OCI-LY3 (cell line): ENCODE measurements around the gene GPR84.
A peak's percentile ranks its signal among the peaks of the same experiment; 100 is the strongest.

Experiments
- H2AFZ ChIP-seq: fragments of 200-600, 300-600 bp; shearing (Covaris generic); 2 replicates; pipeline ENCODE4 v1.6.0; 2014; ENCODE audit warnings: antibody characterized with exemption, low read depth, low read length
- H3K27ac ChIP-seq: fragments of 200-600, 300-600 bp; sonication (generic); 2 replicates; pipeline ENCODE4 v1.5.1; 2014; ENCODE audit warnings: mild to moderate bottlenecking, low read length, moderate library complexity, mixed read lengths
- H3K27me3 ChIP-seq: fragments of 200-600, 300-600 bp; sonication (generic); 2 replicates; pipeline ENCODE4 v1.6.1; 2014; ENCODE audit warnings: low read depth, low read length, mixed read lengths
- H3K36me3 ChIP-seq: fragments of 200-600, 300-600 bp; sonication (generic); replicated peaks from 2 replicates; pipeline ENCODE3; 2014; ENCODE audit warnings: low read depth, low read length, mixed read lengths
- H3K4me1 ChIP-seq: fragments of 300-600, 200-600 bp; sonication (generic); 2 replicates; pipeline ENCODE4 v1.6.1; 2014; ENCODE audit warnings: low read length, mixed read lengths
- H3K4me2 ChIP-seq: fragments of 200-600, 300-600 bp; sonication (generic); 2 replicates; pipeline ENCODE4 v1.6.1; 2014; ENCODE audit warnings: low read length, mixed read lengths
- H3K4me3 ChIP-seq: fragments of 300-600, 200-600 bp; sonication (generic); 2 replicates; pipeline ENCODE4 v1.5.1; 2014; ENCODE audit warnings: antibody characterized with exemption, mild to moderate bottlenecking, low read length, moderate library complexity
- H3K79me2 ChIP-seq: fragments of 300-600, 200-600 bp; shearing (Covaris generic); 2 replicates; pipeline ENCODE4 v1.6.1; 2014; ENCODE audit warnings: mild to moderate bottlenecking, low read length, mixed read lengths
- H3K9ac ChIP-seq: fragments of 300-600, 200-600 bp; shearing (Covaris generic); 2 replicates; pipeline ENCODE4 v1.6.0; 2014; ENCODE audit warnings: mild to moderate bottlenecking, low read length, moderate library complexity
- H3K9me3 ChIP-seq: fragments of 200-600, 300-600 bp; shearing (Covaris generic); 2 replicates; pipeline ENCODE4 v1.6.1; 2014; ENCODE audit warnings: low read length, mixed read lengths; ENCODE audit not compliant: insufficient read depth
- H4K20me1 ChIP-seq: fragments of 200-600, 300-600 bp; sonication (generic); 2 replicates; pipeline ENCODE4 v1.6.1; 2016; ENCODE audit warnings: low read length, mixed read lengths; ENCODE audit not compliant: insufficient read depth
- CTCF ChIP-seq: fragments of 200-600, 300-600 bp; sonication (generic); IDR thresholded peaks from 2 replicates; pipeline ENCODE4 v1.5.1; 2014; ENCODE audit warnings: antibody characterized with exemption, low read length, low read depth
- EZH2phosphoT487 ChIP-seq: fragments of 200-600 bp; shearing (Covaris generic); IDR thresholded peaks from 2 replicates; pipeline ENCODE4 v1.6.1; 2018; ENCODE audit warnings: antibody characterized with exemption, mixed run types, low read depth

The GPR84 gene

GRCh38 chr12:54405573-54405972 is 41.3 kb upstream of the GPR84 start:
- no peaks in the 10 kb centered on the region for H3K4me1 ChIP-seq
- no peaks in the 10 kb centered on the region for H3K36me3 ChIP-seq
- H3K9me3 ChIP-seq = no peaks in the 10 kb centered on the region
- H3K27me3 ChIP-seq = peaks cover 15% of the 10 kb centered on the region
- no peak overlapping the region for H3K4me3 ChIP-seq
- H3K79me2 ChIP-seq = no peaks in the 10 kb centered on the region
- no peaks in the 10 kb centered on the region for H4K20me1 ChIP-seq
- no peak overlapping the region for H3K4me2 ChIP-seq
- H2AFZ ChIP-seq = no peak overlapping the region
- no peak overlapping the region for H3K9ac ChIP-seq
- TF ChIP-seq EZH2phosphoT487 (no peak), CTCF (no peak)
- no peak overlapping the region for H3K27ac ChIP-seq

GRCh38 chr12:54405106-54405505 is 40.8 kb upstream of the GPR84 start:
- no peak overlapping the region for H2AFZ ChIP-seq
- no peaks in the 10 kb centered on the region for H3K9me3 ChIP-seq
- H3K4me3 ChIP-seq = no peak overlapping the region
- H3K27me3 ChIP-seq = peaks cover 15% of the 10 kb centered on the region
- H4K20me1 ChIP-seq = no peaks in the 10 kb centered on the region
- H3K27ac ChIP-seq = no peak overlapping the region
- no peaks in the 10 kb centered on the region for H3K4me1 ChIP-seq
- no peak overlapping the region for H3K4me2 ChIP-seq
- no peaks in the 10 kb centered on the region for H3K36me3 ChIP-seq
- H3K79me2 ChIP-seq = no peaks in the 10 kb centered on the region
- H3K9ac ChIP-seq = no peak overlapping the region
- no peak for TF ChIP-seq EZH2phosphoT487
- TF ChIP-seq CTCF = no peak

GRCh38 chr12:54404061-54405004 is 40.0 kb upstream of the GPR84 start:
- H3K9me3 ChIP-seq = no peaks in the 10 kb centered on the region
- H3K27ac ChIP-seq = no peak overlapping the region
- no peak overlapping the region for H3K9ac ChIP-seq
- no peaks in the 10 kb centered on the region for H3K79me2 ChIP-seq
- no peaks in the 10 kb centered on the region for H3K4me1 ChIP-seq
- peaks cover 15% of the 10 kb centered on the region for H3K27me3 ChIP-seq
- 0 out of 2 replicates have a peak overlapping the region, but pooled peaks have one; percentile 49 for H2AFZ ChIP-seq
- H3K4me2 ChIP-seq = no peak overlapping the region
- TF ChIP-seq EZH2phosphoT487 (no peak), CTCF (peak; percentile 95)
- H4K20me1 ChIP-seq = no peaks in the 10 kb centered on the region
- H3K36me3 ChIP-seq = no peaks in the 10 kb centered on the region
- H3K4me3 ChIP-seq = no peak overlapping the region

GRCh38 chr12:54401119-54401518 is 36.8 kb upstream of the GPR84 start:
- Histone ChIP-seq H3K9me3 (no peaks in the 10 kb centered on the region), H3K4me3 (no peak overlapping the region), H3K36me3 (no peaks in the 10 kb centered on the region), H3K27me3 (peaks cover 6% of the 10 kb centered on the region), H3K4me2 (no peak overlapping the region), H3K4me1 (no peaks in the 10 kb centered on the region), H4K20me1 (no peaks in the 10 kb centered on the region), H3K9ac (no peak overlapping the region), H3K27ac (no peak overlapping the region), H3K79me2 (no peaks in the 10 kb centered on the region), H2AFZ (no peak overlapping the region)
- TF ChIP-seq EZH2phosphoT487 (no peak), CTCF (no peak)
